Uterus (tissue), 4 donors: ENCODE measurements around the gene PLXNB3. TPM values are rescaled to one million over a fixed set of nuclear protein-coding genes. Genes with fewer than 3 reads are reported as not detected.

Experiments used
- DNase-seq, 2 donors: peaks; one replicate each; pipeline ENCODE4 v3.0.0-alpha.2; 2019 to 2020
- H3K27ac ChIP-seq, 2 donors: fragments of 200-600 bp; sonication (generic); 1 replicate in 1 of 2; 2 replicates in 1 of 2; pipeline ENCODE4 v1.5.1; 2016 to 2018
- H3K27me3 ChIP-seq, 2 donors: fragments of 200-600 bp; sonication (generic); one replicate each; pipeline ENCODE4 v1.5.1; 2018 to 2019; ENCODE audit warnings: control low read depth in 1 of 2
- H3K36me3 ChIP-seq, 2 donors: fragments of 200-600 bp; sonication (generic); one replicate each; pipeline ENCODE4 v1.5.1; 2019; ENCODE audit warnings: control low read depth in 1 of 2
- H3K4me1 ChIP-seq, 2 donors: fragments of 200-600 bp; sonication (generic); one replicate each; pipeline ENCODE4 v1.5.1; 2018 to 2019; ENCODE audit warnings: control low read depth in 1 of 2
- H3K4me3 ChIP-seq, 2 donors: fragments of 200-600 bp; sonication (generic); 1 replicate in 1 of 2; 2 replicates in 1 of 2; pipeline ENCODE4 v1.5.1; 2018 to 2019; ENCODE audit warnings: mild to moderate bottlenecking in 1 of 2
- H3K9me3 ChIP-seq, 2 donors: fragments of 200-600 bp; sonication (generic); one replicate each; pipeline ENCODE4 v1.5.1; 2019; ENCODE audit warnings: control low read depth in 1 of 2
- POLR2A ChIP-seq, 2 donors: fragments of 450-650 bp; IDR thresholded peaks; one replicate each; pipeline ENCODE4 v1.6.1; 2016; ENCODE audit warnings: antibody characterized with exemption in 2 of 2, mild to moderate bottlenecking in 1 of 2, moderate library complexity in 1 of 2
- intact Hi-C: fragments of 100-400 bp; cut with DNase I; formaldehyde crosslinking; loops from one replicate; pipeline ENCODE4 v1.15.1; 2023; ENCODE audit warnings: low total_unique reads
- total RNA-seq, 4 donors: library from RNA; depleted of rRNA in 3 of 4; stranded (reverse); fragments of >200 nt in 3 of 4; gene quantifications; one replicate each; pipeline versions ENCODE4 v1.1.0 to v1.2.4, GENCODE V29; 2014 to 2023
- TF ChIP-seq, protein P1 (sequence below), 4 experiments: fragments of 200-600 bp in 2 of 4; fragments of 450-650 bp in 2 of 4; sonication (generic) in 2 of 4; IDR thresholded peaks; one replicate each; pipeline ENCODE4 v1.5.1; 2016 to 2019; ENCODE audit warnings: antibody characterized with exemption in 4 of 4, mild to moderate bottlenecking in 2 of 4, moderate library complexity in 1 of 4
- donor health status: DM: yes; HTN: yes; CAD: no.

PLXNB3 gene
- total RNA-seq, 4 donors from 2014 or later, result 1.5 to 50.7 (median 5.1) TPM

DNA sequence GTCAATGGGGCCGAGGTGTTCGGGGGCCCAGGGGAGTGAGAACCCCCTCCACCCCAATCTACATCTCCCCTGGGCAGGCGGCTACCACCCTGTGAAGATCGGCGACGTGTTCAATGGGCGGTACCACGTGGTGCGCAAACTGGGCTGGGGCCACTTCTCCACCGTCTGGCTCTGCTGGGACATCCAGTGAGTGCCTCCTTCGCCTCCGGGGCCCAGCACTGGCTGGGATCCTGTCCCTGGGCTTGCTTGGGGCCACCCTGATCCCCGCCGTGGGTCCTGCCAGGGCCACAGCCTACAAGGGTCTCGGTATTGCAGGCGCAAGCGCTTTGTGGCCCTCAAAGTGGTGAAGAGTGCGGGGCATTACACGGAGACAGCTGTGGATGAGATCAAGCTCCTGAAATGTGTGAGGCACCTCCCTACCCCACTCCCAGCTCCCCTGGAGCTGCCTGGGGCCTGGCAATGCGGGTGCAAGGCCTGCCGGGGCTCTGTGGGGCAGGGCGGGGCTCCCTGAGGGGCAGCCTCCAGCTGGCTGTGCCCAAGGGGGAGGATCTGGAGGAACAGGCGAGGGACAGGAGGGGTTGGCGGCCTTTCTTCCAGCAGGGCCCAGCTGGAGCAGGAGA is 17.5 kb downstream of the PLXNB3 start:
- Histone ChIP-seq H3K4me3 (no peak overlapping the region), H3K9me3 (no peaks in the 10 kb centered on the region), H3K27ac (peak overlapping the region; percentile 3 to 69), H3K4me1 (peaks cover 0 to 3% of the 10 kb centered on the region in 2 donors), H3K27me3 (no peaks in the 10 kb centered on the region), H3K36me3 (no peaks in the 10 kb centered on the region)
- DNase-seq, result no peak
- TF ChIP-seq, protein P1, sequence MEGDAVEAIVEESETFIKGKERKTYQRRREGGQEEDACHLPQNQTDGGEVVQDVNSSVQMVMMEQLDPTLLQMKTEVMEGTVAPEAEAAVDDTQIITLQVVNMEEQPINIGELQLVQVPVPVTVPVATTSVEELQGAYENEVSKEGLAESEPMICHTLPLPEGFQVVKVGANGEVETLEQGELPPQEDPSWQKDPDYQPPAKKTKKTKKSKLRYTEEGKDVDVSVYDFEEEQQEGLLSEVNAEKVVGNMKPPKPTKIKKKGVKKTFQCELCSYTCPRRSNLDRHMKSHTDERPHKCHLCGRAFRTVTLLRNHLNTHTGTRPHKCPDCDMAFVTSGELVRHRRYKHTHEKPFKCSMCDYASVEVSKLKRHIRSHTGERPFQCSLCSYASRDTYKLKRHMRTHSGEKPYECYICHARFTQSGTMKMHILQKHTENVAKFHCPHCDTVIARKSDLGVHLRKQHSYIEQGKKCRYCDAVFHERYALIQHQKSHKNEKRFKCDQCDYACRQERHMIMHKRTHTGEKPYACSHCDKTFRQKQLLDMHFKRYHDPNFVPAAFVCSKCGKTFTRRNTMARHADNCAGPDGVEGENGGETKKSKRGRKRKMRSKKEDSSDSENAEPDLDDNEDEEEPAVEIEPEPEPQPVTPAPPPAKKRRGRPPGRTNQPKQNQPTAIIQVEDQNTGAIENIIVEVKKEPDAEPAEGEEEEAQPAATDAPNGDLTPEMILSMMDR (IDR thresholded peaks at IDR 0.05), result no peak
- TF ChIP-seq POLR2A (IDR thresholded peaks at IDR 0.05), result no peak
- intact Hi-C loops, result no loop called here

DNA sequence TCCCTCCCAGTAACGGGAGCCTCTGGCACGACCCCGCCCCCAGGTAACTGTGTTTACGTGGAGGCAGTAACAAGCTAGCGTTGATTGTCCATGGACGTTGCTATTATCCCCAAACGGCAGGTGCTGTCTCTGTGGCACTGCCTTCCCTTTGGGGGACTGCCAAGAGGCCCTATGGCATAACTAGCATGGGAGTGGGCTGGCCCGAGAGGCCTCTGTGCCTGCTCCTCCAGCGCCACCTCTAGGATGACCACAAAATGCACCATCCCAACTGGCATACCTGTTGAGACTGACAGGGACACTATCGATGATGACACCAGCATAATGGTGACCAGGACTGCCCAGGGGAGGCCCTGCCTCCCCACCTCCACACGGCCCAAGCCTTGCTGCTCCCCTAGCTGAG is 18.3 kb downstream of the PLXNB3 start:
- H3K27ac ChIP-seq, result no peak overlapping the region
- no peak for DNase-seq
- TF ChIP-seq, protein P1 (IDR thresholded peaks at IDR 0.05), result no peak
- H3K9me3 ChIP-seq, result no peaks in the 10 kb centered on the region
- intact Hi-C loops, result no loop called here
- no peaks in the 10 kb centered on the region for H3K36me3 ChIP-seq
- peaks cover 0 to 3% of the 10 kb centered on the region in 2 donors for H3K4me1 ChIP-seq
- H3K4me3 ChIP-seq, result no peak overlapping the region
- no peaks in the 10 kb centered on the region for H3K27me3 ChIP-seq

DNA sequence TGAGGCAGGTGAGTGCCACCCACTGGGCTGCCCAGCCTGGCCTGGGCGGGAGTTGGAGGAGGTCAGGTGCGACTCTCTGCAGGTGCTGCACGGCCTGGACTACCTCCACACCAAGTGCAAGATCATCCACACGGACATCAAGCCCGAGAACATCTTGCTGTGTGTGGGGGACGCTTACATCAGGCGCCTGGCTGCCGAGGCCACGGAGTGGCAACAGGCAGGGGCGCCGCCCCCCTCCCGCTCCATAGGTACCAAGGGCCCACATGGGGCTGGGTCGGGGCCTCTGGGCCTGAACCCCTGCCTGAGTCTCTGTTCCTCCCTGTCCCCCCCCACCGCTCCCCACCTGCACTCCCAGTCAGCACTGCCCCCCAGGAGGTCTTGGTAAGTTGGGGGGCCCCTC is 18.8 kb downstream of the PLXNB3 start:
- Histone ChIP-seq H3K27me3 (no peaks in the 10 kb centered on the region), H3K36me3 (no peaks in the 10 kb centered on the region), H3K4me1 (peaks cover 0 to 3% of the 10 kb centered on the region in 2 donors), H3K27ac (no peak overlapping the region), H3K9me3 (no peaks in the 10 kb centered on the region), H3K4me3 (no peak overlapping the region)
- intact Hi-C loops, result no loop called here
- no peak for DNase-seq
- TF ChIP-seq, protein P1 (IDR thresholded peaks at IDR 0.05), result no peak
- no peak for TF ChIP-seq POLR2A (IDR thresholded peaks at IDR 0.05)

DNA sequence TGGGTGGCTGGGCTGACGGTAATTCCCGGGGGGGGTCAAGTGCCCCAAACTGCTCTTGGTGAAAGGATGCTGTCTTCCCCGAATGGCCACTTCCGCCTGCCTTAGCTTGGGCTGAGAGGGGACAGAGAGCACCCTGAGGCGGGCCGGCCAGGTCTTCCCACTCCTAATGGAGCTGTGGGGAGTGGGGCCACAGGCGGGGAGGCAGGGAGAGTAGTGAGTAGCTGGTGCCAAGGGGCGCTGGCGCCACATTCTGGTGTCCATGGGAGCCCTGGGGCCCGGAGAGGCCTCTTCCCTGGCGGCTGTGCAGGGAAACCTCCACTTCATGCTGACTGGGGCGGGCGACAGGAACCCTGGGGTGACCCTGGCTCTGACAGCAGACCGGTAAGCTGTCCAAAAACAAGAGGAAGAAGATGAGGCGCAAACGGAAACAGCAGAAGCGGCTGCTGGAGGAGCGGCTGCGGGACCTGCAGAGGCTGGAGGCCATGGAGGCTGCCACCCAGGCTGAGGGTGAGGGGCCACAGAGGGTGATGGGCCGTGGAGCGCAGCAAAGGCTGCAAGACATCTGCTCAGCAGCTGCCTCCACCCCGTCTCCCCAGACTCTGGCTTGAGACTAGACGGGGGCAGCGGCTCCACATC is 19.4 kb downstream of the PLXNB3 start:
- H3K27me3 ChIP-seq, result no peaks in the 10 kb centered on the region
- no peak overlapping the region for H3K27ac ChIP-seq
- no peaks in the 10 kb centered on the region for H3K9me3 ChIP-seq
- intact Hi-C loops, result no loop called here
- peaks cover 0 to 3% of the 10 kb centered on the region in 2 donors for H3K4me1 ChIP-seq
- DNase-seq, result no peak
- H3K36me3 ChIP-seq, result no peaks in the 10 kb centered on the region
- no peak for TF ChIP-seq POLR2A (IDR thresholded peaks at IDR 0.05)
- TF ChIP-seq, protein P1 (IDR thresholded peaks at IDR 0.05), result no peak
- no peak overlapping the region for H3K4me3 ChIP-seq

DNA sequence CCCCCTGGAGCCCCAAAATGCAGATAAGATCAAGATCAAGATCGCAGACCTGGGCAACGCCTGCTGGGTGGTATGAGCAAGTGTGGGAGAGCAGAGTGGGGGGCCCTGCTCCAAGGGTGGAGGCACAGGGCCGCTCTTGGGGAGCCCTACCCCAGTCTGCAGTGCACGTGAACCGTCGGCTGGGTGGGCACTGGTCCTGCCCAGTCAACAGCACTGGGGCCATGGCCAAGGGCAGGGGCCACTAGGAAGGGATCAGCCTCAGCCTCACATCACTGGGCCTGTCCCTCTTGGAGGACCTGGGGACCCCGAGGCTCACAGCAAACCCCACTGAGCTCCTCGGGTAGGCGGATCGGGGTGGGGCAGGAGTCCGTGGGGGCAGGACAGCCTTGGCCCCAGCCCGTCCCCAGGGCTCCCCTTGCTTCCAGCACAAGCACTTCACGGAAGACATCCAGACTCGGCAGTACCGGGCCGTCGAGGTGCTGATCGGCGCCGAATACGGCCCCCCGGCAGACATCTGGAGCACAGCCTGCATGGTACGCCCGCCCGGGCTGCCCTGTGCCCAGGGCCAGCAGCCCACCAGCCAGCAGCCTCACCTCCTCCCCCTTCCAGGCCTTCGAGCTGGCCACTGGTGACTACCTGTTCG is 20.4 kb downstream of the PLXNB3 start:
- Histone ChIP-seq H3K36me3 (no peaks in the 10 kb centered on the region), H3K27ac (no peak overlapping the region), H3K9me3 (no peaks in the 10 kb centered on the region), H3K4me1 (peaks cover 0 to 3% of the 10 kb centered on the region in 2 donors), H3K27me3 (no peaks in the 10 kb centered on the region), H3K4me3 (no peak overlapping the region)
- no peak for DNase-seq
- TF ChIP-seq, protein P1 (IDR thresholded peaks at IDR 0.05), result no peak
- no peak for TF ChIP-seq POLR2A (IDR thresholded peaks at IDR 0.05)
- intact Hi-C loops, result no loop called here
